Heart left ventricle (tissue), 16 donors: ENCODE results near the gene NKX2-1. TPM values are rescaled to one million over a fixed set of nuclear protein-coding genes. Genes with fewer than 3 reads are reported as not detected.

Experiments
- ATAC-seq, 4 donors: fragments of 200-7000 bp; cut with Tn5 transposase; one replicate each; pipeline ENCODE4 v1.9.1; 2020 to 2022; ENCODE audit warnings: moderate library complexity in 4 of 4, mild to moderate bottlenecking in 3 of 4, moderate number of reproducible peaks in 1 of 4
- DNase-seq, 5 donors: peaks; one replicate each; pipeline ENCODE4 v3.0.0-alpha.2; 2020
- H3K27ac ChIP-seq, 12 donors: fragments of 200-600 bp; sonication (generic) in 4 of 12; one replicate each; pipeline versions ENCODE4 v1.5.0 to v1.8.0; 2016 to 2022; ENCODE audit warnings: mild to moderate bottlenecking in 2 of 12
- H3K27me3 ChIP-seq, 9 donors: fragments of 200-600 bp; sonication (generic) in 2 of 9; one replicate each; pipeline versions ENCODE4 v1.5.1 to v1.8.0; 2016 to 2022; ENCODE audit warnings: mild to moderate bottlenecking in 3 of 9
- H3K36me3 ChIP-seq, 9 donors: fragments of 200-600 bp; sonication (generic) in 2 of 9; one replicate each; pipeline versions ENCODE4 v1.5.0 to v1.8.0; 2018 to 2022; ENCODE audit warnings: mild to moderate bottlenecking in 2 of 9
- H3K4me1 ChIP-seq, 12 donors: fragments of 200-600 bp; sonication (generic) in 4 of 12; one replicate each; pipeline versions ENCODE4 v1.5.0 to v1.8.0; 2016 to 2022; ENCODE audit warnings: mild to moderate bottlenecking in 3 of 12
- H3K4me3 ChIP-seq, 12 donors: fragments of 200-600 bp; sonication (generic) in 4 of 12; one replicate each; pipeline versions ENCODE4 v1.5.0 to v1.8.0; 2017 to 2022; ENCODE audit warnings: mild to moderate bottlenecking in 9 of 12, moderate library complexity in 4 of 12
- H3K9me3 ChIP-seq, 12 donors: fragments of 200-600 bp; sonication (generic) in 4 of 12; one replicate each; pipeline versions ENCODE4 v1.5.0 to v1.8.0; 2016 to 2022; ENCODE audit warnings: mild to moderate bottlenecking in 1 of 12
- POLR2A ChIP-seq, 2 donors: fragments of 450-650 bp; IDR thresholded peaks; one replicate each; pipeline ENCODE4 v1.6.1; 2017; ENCODE audit warnings: antibody characterized with exemption in 2 of 2, mild to moderate bottlenecking in 2 of 2, moderate library complexity in 2 of 2
- WGBS, 4 donors: extraction: QIAGEN DNeasy Blood & Tissue Kit in 2 of 4; methylation state at CpG; one replicate each; pipeline versions ENCODE4 v1.1.5 to v1.1.7; 2013 to 2018; 5-methylcytosine and 5-hydroxymethylcytosine counted together
- intact Hi-C, 10 donors: fragments of 100-400 bp; cut with DNase I; formaldehyde crosslinking; loops; one replicate each; pipeline versions ENCODE4 v1.11.1 to v1.14.2; 2022
- long read RNA-seq, 3 donors: library from polyadenylated mRNA; unstranded; transcript quantifications; one replicate each; pipeline ENCODE4 v2.0.0, GENCODE V29; 2020 to 2021
- polyA plus RNA-seq, 2 donors: library from polyadenylated mRNA; stranded (reverse); fragments of 200-250 nt; gene quantifications; one replicate each; pipeline ENCODE4 v1.2.3, GENCODE V29; 2013
- total RNA-seq, 9 donors: library from RNA; depleted of rRNA in 2 of 9; stranded (reverse); fragments of >200 nt in 2 of 9; fragmentation: NEBNext Ultra II Directional in 3 of 9; extraction: Animal tissue kit (Norgen Biotek cat#: 25700) in 3 of 9; gene quantifications; one replicate each; pipeline versions ENCODE4 v1.1.0 to v1.2.4, GENCODE V29; 2016 to 2023
- TF ChIP-seq, protein P1 (sequence below), 12 donors: fragments of 200-600 bp; sonication (generic) in 4 of 12; IDR thresholded peaks; one replicate each; pipeline versions ENCODE4 v1.5.0 to v1.8.0; 2018 to 2022; ENCODE audit warnings: antibody characterized with exemption in 12 of 12, mild to moderate bottlenecking in 5 of 12
- donor health status: ischemic (EF 13 %, LVEDD 7.1; RV severe dilation, severe dysfunction).
- donor health status: healthy with polysubstance abuse.
- donor health status: DM: no; HTN: yes; CAD: no.
- donor health status: DM: no; HTN: no; CAD: no.
- donor health status: ischemic (EF 25% LVEDD 6.9; RV normal size, moderate dysfunction).
- donor health status: ischemic (EF 25% LVEDD 5.7; RV mildly dilated, moderate dysfunction).
- donor health status: healthy.
- donor health status: DM: yes; HTN: yes; CAD: no.
- donor health status: ischemic (EF 35%, LVEDD 5.7; RV mildly dilated, moderate dysfunction).
- donor health status: nonischemic (EF 11% LVEDD 7.7; RV severe dilation, severe dysfunction).
- donor health status: DM: yes; HTN: yes; CAD: no.
- donor health status: PGD.
- donor health status: ischemic (EF 29% LVEDD 5.4; RV normal size, mild dysfunction).
- donor health status: nonischemic (EF 23%, LVEDD 6.1; RV moderate dilation, normal function).

The NKX2-1 gene
- total RNA-seq (not detected), polyA plus RNA-seq (not detected)
- long read RNA-seq, donor 1, result 0 reads
- long read RNA-seq, donor 2, result 0 reads
- long read RNA-seq, donor 3, result 0 reads

DNA sequence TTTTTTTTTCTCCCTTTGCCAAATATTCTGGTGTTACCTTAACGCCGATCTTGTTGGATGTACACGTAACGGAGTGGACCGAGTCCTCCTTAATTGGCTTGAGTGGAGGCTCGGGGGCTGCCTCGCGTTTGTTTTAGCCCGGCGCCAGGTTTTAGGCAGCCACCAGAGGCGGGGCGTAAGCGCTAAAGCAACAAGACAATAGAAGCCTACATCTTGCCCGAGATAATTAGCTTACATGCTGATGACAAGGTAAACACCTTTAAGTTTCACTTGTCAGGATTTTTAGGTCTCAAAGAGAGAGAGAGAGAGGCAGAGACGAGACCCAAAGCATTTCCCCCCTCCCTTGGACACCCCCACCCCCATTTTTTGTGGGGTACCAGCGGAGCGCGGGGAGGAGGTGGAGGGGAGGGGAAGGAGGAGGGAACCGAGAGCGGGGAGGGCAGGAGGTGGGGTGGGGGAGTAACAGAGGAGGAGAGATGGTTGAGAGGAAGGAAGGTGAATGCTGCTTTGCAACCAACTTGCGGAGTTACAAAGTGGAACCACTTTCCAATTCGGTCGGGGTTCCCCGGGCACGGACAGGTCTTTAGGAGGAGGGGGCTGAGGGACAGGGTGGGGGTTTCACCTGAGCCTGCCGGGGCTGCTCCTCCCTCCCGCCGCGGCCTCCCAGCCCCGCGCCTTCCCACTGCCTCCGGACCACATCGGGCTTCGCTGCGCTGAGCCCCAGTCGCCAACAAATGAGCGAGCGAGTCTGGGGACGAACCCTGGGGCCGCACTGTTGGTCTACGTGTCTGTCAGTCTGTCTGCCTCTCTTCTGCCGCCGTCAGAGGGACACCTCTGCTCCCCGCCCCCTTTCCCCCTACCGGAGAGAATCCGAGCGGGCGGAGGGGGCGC is at the start of gene NKX2-1:
Gene NKX2-1 (minus strand): TSS at position 802 of the 891 bp plus-strand sequence. CDS start 103 bp downstream, at position 699.
- 2% methylated on average over 31 to 49 of the region's 49 CpGs for WGBS, 4 donors
- H3K4me1 ChIP-seq, result peaks cover 0 to 60% (median 18%) of the 10 kb centered on the region in 12 donors

DNA sequence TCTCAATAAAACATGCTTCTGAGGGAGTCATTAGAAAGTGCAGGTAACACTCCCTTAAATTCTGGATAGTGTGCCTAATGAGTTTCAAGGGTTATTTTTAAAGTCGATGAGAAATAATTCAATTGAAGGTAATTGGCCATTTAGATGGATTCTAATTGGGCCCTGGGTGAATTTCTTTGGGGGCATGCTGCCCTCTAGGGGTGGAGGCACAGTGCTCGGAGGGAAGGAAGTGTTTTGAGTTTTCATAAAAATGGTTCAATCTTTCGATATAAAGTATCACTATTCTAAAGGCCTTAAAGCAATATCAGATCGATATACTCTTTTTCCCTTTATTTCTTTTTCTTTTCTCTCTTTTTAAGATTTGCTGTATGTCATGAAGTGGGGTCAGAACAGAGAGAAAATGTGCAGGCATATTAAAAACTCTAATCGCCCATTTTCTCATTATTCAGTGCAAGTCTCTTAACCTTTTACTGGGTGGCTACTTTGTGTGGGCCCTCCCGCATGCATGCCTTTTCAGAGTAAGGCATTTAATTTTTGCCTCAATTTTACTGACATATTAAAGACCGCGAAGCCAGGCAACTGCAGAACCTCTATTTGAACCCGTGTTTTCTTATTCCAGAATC is 36.9 kb upstream of the NKX2-1 start:
- 62 to 65% (median 64%) methylated on average over 9 of the region's 9 CpGs for WGBS, 4 donors
- Histone ChIP-seq H3K9me3 (no peaks in the 10 kb centered on the region), H3K36me3 (no peaks in the 10 kb centered on the region), H3K4me1 (no peaks in the 10 kb centered on the region), H3K27ac (no peak overlapping the region), H3K4me3 (no peak overlapping the region), H3K27me3 (peaks cover 0 to 32% (median 4%) of the 10 kb centered on the region in 9 donors)
- DNase-seq (no peak), ATAC-seq (no peak)
- intact Hi-C loops, result loop anchor here in 8 of 10 donors (2.0 to 10.0 kb wide), 11 partner anchors 35 to 675 kb away; no protein-coding TSS in a partner anchor
- TF ChIP-seq POLR2A (IDR thresholded peaks at IDR 0.05), result no peak
- TF ChIP-seq, protein P1, sequence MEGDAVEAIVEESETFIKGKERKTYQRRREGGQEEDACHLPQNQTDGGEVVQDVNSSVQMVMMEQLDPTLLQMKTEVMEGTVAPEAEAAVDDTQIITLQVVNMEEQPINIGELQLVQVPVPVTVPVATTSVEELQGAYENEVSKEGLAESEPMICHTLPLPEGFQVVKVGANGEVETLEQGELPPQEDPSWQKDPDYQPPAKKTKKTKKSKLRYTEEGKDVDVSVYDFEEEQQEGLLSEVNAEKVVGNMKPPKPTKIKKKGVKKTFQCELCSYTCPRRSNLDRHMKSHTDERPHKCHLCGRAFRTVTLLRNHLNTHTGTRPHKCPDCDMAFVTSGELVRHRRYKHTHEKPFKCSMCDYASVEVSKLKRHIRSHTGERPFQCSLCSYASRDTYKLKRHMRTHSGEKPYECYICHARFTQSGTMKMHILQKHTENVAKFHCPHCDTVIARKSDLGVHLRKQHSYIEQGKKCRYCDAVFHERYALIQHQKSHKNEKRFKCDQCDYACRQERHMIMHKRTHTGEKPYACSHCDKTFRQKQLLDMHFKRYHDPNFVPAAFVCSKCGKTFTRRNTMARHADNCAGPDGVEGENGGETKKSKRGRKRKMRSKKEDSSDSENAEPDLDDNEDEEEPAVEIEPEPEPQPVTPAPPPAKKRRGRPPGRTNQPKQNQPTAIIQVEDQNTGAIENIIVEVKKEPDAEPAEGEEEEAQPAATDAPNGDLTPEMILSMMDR (IDR thresholded peaks at IDR 0.05), result peak; percentile 57 to 78 (median 67)

More for the DNA sequence above, at the start of gene NKX2-1:
- H3K36me3 ChIP-seq, result no peaks in the 10 kb centered on the region
- TF ChIP-seq POLR2A (IDR thresholded peaks at IDR 0.05), result no peak
- TF ChIP-seq, protein P1 (IDR thresholded peaks at IDR 0.05), result no peak
- no peak within 1 kb of the TSS for H3K27ac ChIP-seq
- DNase-seq, result no peak
- intact Hi-C loops, result no loop called here
- no peak for ATAC-seq
- peak within 1 kb of the TSS in 11 of 12 donors; percentile 14 to 44 (median 27) for H3K4me3 ChIP-seq
- peaks cover 68 to 100% (median 99%) of the 10 kb centered on the region in 9 donors for H3K27me3 ChIP-seq
- H3K9me3 ChIP-seq, result no peaks in the 10 kb centered on the region

DNA sequence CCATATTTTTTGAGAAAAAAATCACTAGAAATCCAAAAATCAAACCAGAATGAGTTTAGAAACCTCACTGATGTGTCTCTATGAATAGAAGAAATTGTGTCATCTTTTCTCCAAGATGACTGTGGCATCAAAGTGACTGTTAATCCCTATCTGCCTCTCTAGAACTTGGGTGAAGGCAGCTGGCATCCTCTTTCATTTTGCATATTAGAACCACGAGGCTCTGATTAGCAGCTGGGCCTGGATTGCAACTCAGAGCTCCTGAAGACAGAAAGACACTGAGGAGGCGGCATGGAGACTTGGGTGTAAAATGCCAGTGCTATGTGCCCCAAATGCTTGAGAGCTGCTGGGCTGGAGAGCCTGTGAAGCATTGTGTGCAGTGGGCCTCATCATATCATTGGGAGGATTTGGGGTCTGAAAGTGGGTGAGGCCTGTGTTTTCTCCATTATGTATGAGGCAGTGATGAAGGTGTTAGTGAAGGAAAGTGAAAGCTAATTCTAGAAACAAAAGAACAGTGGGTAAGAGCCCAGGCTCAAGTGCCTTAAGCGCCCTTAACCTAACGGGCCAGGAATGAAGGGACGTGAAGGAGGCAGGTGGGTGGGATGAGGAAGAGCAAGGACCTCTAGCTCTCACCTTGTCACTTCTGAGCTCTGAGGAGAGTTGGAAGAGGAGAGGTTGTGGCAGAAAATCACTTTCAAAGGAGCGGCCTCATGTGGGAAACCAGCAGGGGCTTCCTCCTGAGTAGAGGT is 36.1 kb upstream of the NKX2-1 start:
- intact Hi-C loops, result loop anchor here in 8 of 10 donors (2.0 to 10.0 kb wide), 12 partner anchors 36 to 674 kb away; no protein-coding TSS in a partner anchor

More for the DNA sequence above, 36.1 kb upstream of the NKX2-1 start:
- Histone ChIP-seq H3K36me3 (no peaks in the 10 kb centered on the region), H3K27me3 (peaks cover 0 to 27% (median 4%) of the 10 kb centered on the region in 9 donors), H3K4me1 (no peaks in the 10 kb centered on the region), H3K9me3 (no peaks in the 10 kb centered on the region), H3K27ac (no peak overlapping the region), H3K4me3 (no peak overlapping the region)
- no peak for TF ChIP-seq POLR2A (IDR thresholded peaks at IDR 0.05)
- TF ChIP-seq, protein P1 (IDR thresholded peaks at IDR 0.05), result no peak
- DNase-seq (no peak), ATAC-seq (no peak)
- WGBS, 4 donors, result 75 to 80% (median 78%) methylated on average over 6 of the region's 6 CpGs
